NCI-H1417 (cell line): ENCODE results near the gene CRP.
"Not testable (repeated sequence)": the region's sequence is repeated elsewhere in the genome, so short reads cannot be mapped to it uniquely, and the experiment has no call there.

ENCODE experiments used
- DNase-seq, 3 experiments: peaks; one replicate each; lab custom pipeline; 2025; lab: John Stamatoyannopoulos, UW

CRP gene

GRCh38 chr1:159699653-159700052, 14.7 kb downstream of the CRP start:
- no peak for DNase-seq

GRCh38 chr1:159699246-159699645, 15.1 kb downstream of the CRP start:
- no peak for DNase-seq

- DNase-seq, result no peak
These were observed 26.9 kb downstream of the CRP start for GRCh38 chr1:159687511-159687910.

GRCh38 chr1:159686599-159687299, 27.6 kb downstream of the CRP start:
- no peak for DNase-seq

- no peak for DNase-seq
These were observed 35.5 kb downstream of the CRP start for GRCh38 chr1:159678939-159679338.

GRCh38 chr1:159675046-159675445, 39.3 kb downstream of the CRP start:
- DNase-seq, result no peak

GRCh38 chr1:159672390-159672789, 42.0 kb downstream of the CRP start:
- DNase-seq, result not testable (repeated sequence)

GRCh38 chr1:159669338-159669737, 45.1 kb downstream of the CRP start:
- DNase-seq, result no peak

GRCh38 chr1:159668739-159669138, 45.6 kb downstream of the CRP start:
- no peak for DNase-seq

- no peak for DNase-seq
These were observed 50.1 kb downstream of the CRP start for GRCh38 chr1:159664247-159664646.

GRCh38 chr1:159663552-159663951, 50.8 kb downstream of the CRP start:
- DNase-seq, result no peak
